Right atrium auricular region (tissue), 2 donors: ENCODE results near the gene SUN2. TPM values are rescaled to one million over a fixed set of nuclear protein-coding genes. Genes with fewer than 3 reads are reported as not detected.
A peak's percentile ranks its signal among the peaks of the same experiment; 100 is the strongest.

Experiments
- DNase-seq: peaks from one replicate; pipeline ENCODE4 v3.0.0-alpha.2; 2019; ENCODE audit warnings: low spot score
- H3K27ac ChIP-seq, 2 donors: fragments of 200-600 bp; sonication (generic); 1 replicate in 1 of 2; 2 replicates in 1 of 2; pipeline ENCODE4 v1.5.1; 2016 to 2019
- H3K27me3 ChIP-seq, 2 donors: fragments of 200-600 bp; sonication (generic); one replicate each; pipeline versions ENCODE4 v1.5.1 to v1.6.0; 2017 to 2019
- H3K36me3 ChIP-seq: fragments of 200-600 bp; sonication (generic); one replicate; pipeline ENCODE4 v1.5.1; 2016
- H3K4me1 ChIP-seq, 2 donors: fragments of 200-600 bp; sonication (generic); one replicate each; pipeline versions ENCODE4 v1.5.1 to v1.6.0; 2017 to 2019
- H3K4me3 ChIP-seq, 2 donors: fragments of 200-600 bp; sonication (generic); 1 replicate in 1 of 2; 2 replicates in 1 of 2; pipeline ENCODE4 v1.5.1; 2017 to 2019; ENCODE audit warnings: mild to moderate bottlenecking in 1 of 2, moderate library complexity in 1 of 2
- H3K9me3 ChIP-seq, 2 donors: fragments of 200-600 bp; sonication (generic); one replicate each; pipeline ENCODE4 v1.5.1; 2019
- total RNA-seq, 2 donors: library from RNA; depleted of rRNA; stranded (reverse); fragments of >200 nt; gene quantifications; one replicate each; pipeline ENCODE4 v1.1.0, GENCODE V29; 2016
- TF ChIP-seq, protein P1 (sequence below), 2 donors: fragments of 200-600 bp; sonication (generic); IDR thresholded peaks; one replicate each; pipeline ENCODE4 v1.5.1; 2019; ENCODE audit warnings: antibody characterized with exemption in 2 of 2

Gene SUN2
- total RNA-seq, 2 donors from 2014 or later, result 155 to 252 TPM

DNA sequence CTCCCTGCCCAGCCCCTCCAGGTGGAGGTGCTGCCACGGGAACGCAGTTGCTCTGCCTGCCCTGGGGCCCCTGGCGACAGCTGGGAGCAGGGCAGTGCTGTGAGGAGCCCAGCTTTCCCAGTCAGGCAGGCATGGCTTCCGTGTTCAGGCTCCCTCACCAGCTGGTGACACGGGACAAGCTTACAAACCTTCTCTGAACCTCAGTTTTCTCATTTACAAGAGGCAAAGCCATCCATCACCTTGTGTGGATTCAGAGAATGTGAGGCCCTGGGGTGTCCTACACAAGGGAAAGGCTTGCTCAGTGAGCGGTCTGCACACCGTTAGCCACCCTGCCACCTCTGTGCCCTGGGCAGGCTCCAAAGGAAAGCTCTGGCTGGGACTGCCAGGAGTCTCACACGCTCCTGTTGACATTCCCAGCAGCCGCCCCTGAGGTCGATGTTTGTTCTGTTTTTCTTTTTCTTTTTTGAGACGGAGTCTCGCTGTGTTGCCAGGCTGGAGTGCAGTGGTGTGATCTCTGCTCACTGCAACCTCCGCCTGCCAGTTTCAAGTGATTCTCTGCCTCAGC, 23.5 kb downstream of the SUN2 start:
- peaks cover 72% of the 10 kb centered on the region for H3K36me3 ChIP-seq

GRCh38 chr22:38731703-38732161, 24.1 kb downstream of the SUN2 start:
- no peak overlapping the region for H3K27ac ChIP-seq

More for the DNA sequence above, 23.5 kb downstream of the SUN2 start:
- H3K27me3 ChIP-seq, result no peaks in the 10 kb centered on the region
- peak overlapping the region in 1 of 2 donors; percentile 76 for H3K27ac ChIP-seq
- H3K4me3 ChIP-seq, result no peak overlapping the region
- peaks cover 0 to 39% of the 10 kb centered on the region in 2 donors for H3K4me1 ChIP-seq
- TF ChIP-seq, protein P1, sequence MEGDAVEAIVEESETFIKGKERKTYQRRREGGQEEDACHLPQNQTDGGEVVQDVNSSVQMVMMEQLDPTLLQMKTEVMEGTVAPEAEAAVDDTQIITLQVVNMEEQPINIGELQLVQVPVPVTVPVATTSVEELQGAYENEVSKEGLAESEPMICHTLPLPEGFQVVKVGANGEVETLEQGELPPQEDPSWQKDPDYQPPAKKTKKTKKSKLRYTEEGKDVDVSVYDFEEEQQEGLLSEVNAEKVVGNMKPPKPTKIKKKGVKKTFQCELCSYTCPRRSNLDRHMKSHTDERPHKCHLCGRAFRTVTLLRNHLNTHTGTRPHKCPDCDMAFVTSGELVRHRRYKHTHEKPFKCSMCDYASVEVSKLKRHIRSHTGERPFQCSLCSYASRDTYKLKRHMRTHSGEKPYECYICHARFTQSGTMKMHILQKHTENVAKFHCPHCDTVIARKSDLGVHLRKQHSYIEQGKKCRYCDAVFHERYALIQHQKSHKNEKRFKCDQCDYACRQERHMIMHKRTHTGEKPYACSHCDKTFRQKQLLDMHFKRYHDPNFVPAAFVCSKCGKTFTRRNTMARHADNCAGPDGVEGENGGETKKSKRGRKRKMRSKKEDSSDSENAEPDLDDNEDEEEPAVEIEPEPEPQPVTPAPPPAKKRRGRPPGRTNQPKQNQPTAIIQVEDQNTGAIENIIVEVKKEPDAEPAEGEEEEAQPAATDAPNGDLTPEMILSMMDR (IDR thresholded peaks at IDR 0.05), result no peak
- H3K9me3 ChIP-seq, result no peaks in the 10 kb centered on the region
- no peak for DNase-seq

GRCh38 chr22:38730411-38730871, 25.4 kb downstream of the SUN2 start:
- no peak overlapping the region for H3K27ac ChIP-seq
- TF ChIP-seq, protein P1 (IDR thresholded peaks at IDR 0.05), result no peak

More at GRCh38 chr22:38731703-38732161, 24.1 kb downstream of the SUN2 start:
- no peak for DNase-seq
- H3K4me1 ChIP-seq, result peaks cover 0 to 39% of the 10 kb centered on the region in 2 donors
- no peak overlapping the region for H3K4me3 ChIP-seq
- H3K9me3 ChIP-seq, result no peaks in the 10 kb centered on the region
- peaks cover 72% of the 10 kb centered on the region for H3K36me3 ChIP-seq
- TF ChIP-seq, protein P1 (IDR thresholded peaks at IDR 0.05), result no peak
- H3K27me3 ChIP-seq, result no peaks in the 10 kb centered on the region

GRCh38 chr22:38729946-38730345, 25.9 kb downstream of the SUN2 start:
- H3K27me3 ChIP-seq, result no peaks in the 10 kb centered on the region
- H3K9me3 ChIP-seq, result no peaks in the 10 kb centered on the region
- DNase-seq, result no peak
- no peak overlapping the region for H3K27ac ChIP-seq
- H3K4me3 ChIP-seq, result no peak overlapping the region
- TF ChIP-seq, protein P1 (IDR thresholded peaks at IDR 0.05), result no peak
- H3K36me3 ChIP-seq, result peaks cover 72% of the 10 kb centered on the region
- H3K4me1 ChIP-seq, result peaks cover 0 to 34% of the 10 kb centered on the region in 2 donors

More at GRCh38 chr22:38730411-38730871, 25.4 kb downstream of the SUN2 start:
- H3K36me3 ChIP-seq, result peaks cover 72% of the 10 kb centered on the region
- H3K4me3 ChIP-seq, result no peak overlapping the region
- H3K27me3 ChIP-seq, result no peaks in the 10 kb centered on the region
- H3K9me3 ChIP-seq, result no peaks in the 10 kb centered on the region
- peaks cover 0 to 36% of the 10 kb centered on the region in 2 donors for H3K4me1 ChIP-seq
- no peak for DNase-seq

GRCh38 chr22:38728871-38729796, 26.7 kb downstream of the SUN2 start:
- Histone ChIP-seq H3K27me3 (no peaks in the 10 kb centered on the region), H3K27ac (no peak overlapping the region), H3K9me3 (no peaks in the 10 kb centered on the region), H3K4me1 (peaks cover 0 to 26% of the 10 kb centered on the region in 2 donors), H3K4me3 (no peak overlapping the region), H3K36me3 (peaks cover 77% of the 10 kb centered on the region)
- DNase-seq, result no peak
- TF ChIP-seq, protein P1 (IDR thresholded peaks at IDR 0.05), result no peak
